CD4-positive, alpha-beta T cell (primary cell): ENCODE data around the gene SPDEF. TPM values are rescaled to one million over a fixed set of nuclear protein-coding genes. Genes with fewer than 3 reads are reported as not detected.
A peak's percentile ranks its signal among the peaks of the same experiment; 100 is the strongest.

Experiments used
- ATAC-seq: fragments of 200-7000 bp; cut with Tn5 transposase; one replicate; pipeline ENCODE4 v1.10.0; 2022; ENCODE audit warnings: mild to moderate bottlenecking; ENCODE audit not compliant: poor library complexity
- CTCF ChIA-PET: fragments of 350-600 bp; sonication (Branson Sonifier 250); formaldehyde crosslinking; loops from one replicate; lab custom pipeline; 2021; ENCODE audit warnings: antibody characterized with exemption, inconsistent platforms; lab: Charles Lee
- POLR2A ChIA-PET: fragments of 350-600 bp; sonication (Branson Sonifier 250); formaldehyde crosslinking; loops from one replicate; lab custom pipeline; 2021; ENCODE audit warnings: antibody characterized with exemption, inconsistent platforms; lab: Charles Lee
- DNase-seq, 14 experiments: peaks; one replicate each; pipeline ENCODE4 v3.0.0-alpha.2; 2013 to 2020; ENCODE audit warnings: mixed read lengths in 2 of 14
- H3K27ac ChIP-seq, 2 donors: one replicate each; pipeline versions ENCODE4 v1.5.1 to v1.7.0; 2013; ENCODE audit warnings: low read length in 2 of 2, low read depth in 1 of 2, mild to moderate bottlenecking in 1 of 2
- H3K27me3 ChIP-seq, 2 experiments: 1 replicate in 1 of 2; 2 replicates in 1 of 2; pipeline versions ENCODE4 v1.6.1 to v1.7.0; 2013; ENCODE audit warnings: low read length in 2 of 2, control low read depth in 1 of 2, mild to moderate bottlenecking in 1 of 2, moderate library complexity in 1 of 2; ENCODE audit not compliant: insufficient read depth in 2 of 2, control insufficient read depth in 1 of 2
- H3K36me3 ChIP-seq: one replicate; pipeline ENCODE4 v1.6.1; 2013; ENCODE audit warnings: low read length, control low read depth; ENCODE audit not compliant: insufficient read depth
- H3K4me1 ChIP-seq: one replicate; pipeline ENCODE4 v1.6.1; 2013; ENCODE audit warnings: low read length, control low read depth; ENCODE audit not compliant: insufficient read depth
- H3K4me3 ChIP-seq: one replicate; pipeline ENCODE4 v1.5.1; 2013; ENCODE audit warnings: mild to moderate bottlenecking, low read length, moderate library complexity
- H3K9me3 ChIP-seq, 2 experiments: 1 replicate in 1 of 2; 2 replicates in 1 of 2; pipeline versions ENCODE4 v1.6.1 to v1.7.0; 2013; ENCODE audit warnings: low read length in 2 of 2, mild to moderate bottlenecking in 2 of 2, control low read depth in 1 of 2, moderate library complexity in 1 of 2; ENCODE audit not compliant: control insufficient read depth in 1 of 2, insufficient read depth in 1 of 2
- H3K27ac Mint-ChIP-seq: one replicate; pipeline ENCODE4 v1.8.0; 2020; ENCODE audit warnings: mixed read lengths
- H3K27me3 Mint-ChIP-seq: one replicate; pipeline ENCODE4 v1.8.0; 2021; ENCODE audit warnings: mixed read lengths
- H3K36me3 Mint-ChIP-seq: one replicate; pipeline ENCODE4 v1.8.0; 2021; ENCODE audit warnings: low read depth, mixed read lengths
- H3K4me1 Mint-ChIP-seq: one replicate; pipeline ENCODE4 v1.8.0; 2021; ENCODE audit warnings: low read depth, mixed read lengths
- H3K4me3 Mint-ChIP-seq: one replicate; pipeline ENCODE4 v1.8.0; 2020; ENCODE audit warnings: mild to moderate bottlenecking, mixed read lengths
- H3K9me3 Mint-ChIP-seq: one replicate; pipeline ENCODE4 v1.8.0; 2020; ENCODE audit warnings: mixed read lengths
- CTCF ChIP-seq: fragments of 200-600 bp; IDR thresholded peaks from one replicate; pipeline ENCODE4 v1.8.0; 2022; ENCODE audit warnings: antibody characterized with exemption, mild to moderate bottlenecking
- intact Hi-C, 2 experiments: fragments of 100-400 bp; cut with DNase I in 1 of 2; cut with micrococcal nuclease in 1 of 2; formaldehyde crosslinking; loops; one replicate each; pipeline versions ENCODE4 v1.15.1 to v1.9.0; 2023 to 2025; cut with DNase I, micrococcal nuclease
- total RNA-seq, 174 experiments: library from RNA in 2 of 174; stranded (reverse) in 2 of 174; gene quantifications; one replicate each; pipeline ENCODE4 v1.2.3 and lab custom pipeline; 2021 to 2026

The SPDEF gene
- total RNA-seq, 2 experiments from 2014 or later = 0.17 to 0.36 TPM

- H3K9me3 Mint-ChIP-seq = no peaks in the 10 kb centered on the region
- Histone ChIP-seq H3K4me3 (no peak overlapping the region), H3K4me1 (no peaks in the 10 kb centered on the region), H3K9me3 (no peaks in the 10 kb centered on the region), H3K36me3 (peaks cover 21% of the 10 kb centered on the region), H3K27ac (no peak overlapping the region), H3K27me3 (no peaks in the 10 kb centered on the region)
- peak; percentile 41 for ATAC-seq
- H3K27me3 Mint-ChIP-seq = no peaks in the 10 kb centered on the region
- no peak overlapping the region for H3K4me3 Mint-ChIP-seq
- peaks cover 14% of the 10 kb centered on the region for H3K36me3 Mint-ChIP-seq
- ChIA-PET POLR2A (no interaction called here), CTCF (interaction anchor here (1.2 kb wide), 1 partner anchor 56 kb away, joined by 3 read pairs; no protein-coding TSS in a partner anchor)
- intact Hi-C loops = no loop called here
- no peaks in the 10 kb centered on the region for H3K4me1 Mint-ChIP-seq
- H3K27ac Mint-ChIP-seq = peak overlapping the region; percentile 36
- DNase-seq = peak in 2 of 14 experiments; percentile 10 to 25
- TF ChIP-seq CTCF = no peak
These were observed 27.3 kb upstream of the SPDEF start for GRCh38 chr6:34583461-34583860.

GRCh38 chr6:34581561-34581920 lies 25.4 kb upstream of the SPDEF start:
- CTCF ChIA-PET = no interaction called here
- H3K27me3 Mint-ChIP-seq = no peaks in the 10 kb centered on the region

GRCh38 chr6:34580707-34581560 lies 24.8 kb upstream of the SPDEF start:
- no peaks in the 10 kb centered on the region for H3K27me3 ChIP-seq
- H3K4me3 ChIP-seq = no peak overlapping the region
- no peaks in the 10 kb centered on the region for H3K4me1 ChIP-seq
- Mint-ChIP-seq H3K9me3 (no peaks in the 10 kb centered on the region), H3K4me3 (no peak overlapping the region), H3K27me3 (no peaks in the 10 kb centered on the region), H3K36me3 (peaks cover 4% of the 10 kb centered on the region), H3K4me1 (peaks cover 6% of the 10 kb centered on the region), H3K27ac (no peak overlapping the region)
- H3K36me3 ChIP-seq = peaks cover 3% of the 10 kb centered on the region
- no peak for TF ChIP-seq CTCF
- ChIA-PET CTCF (interaction anchor here (0.5 to 1.3 kb wide), 2 partner anchors 20 to 381 kb away, joined by 3 read pairs; no protein-coding TSS in a partner anchor), POLR2A (no interaction called here)
- DNase-seq (no peak), ATAC-seq (no peak)
- intact Hi-C loops = no loop called here
- H3K27ac ChIP-seq = no peak overlapping the region
- no peaks in the 10 kb centered on the region for H3K9me3 ChIP-seq

More at GRCh38 chr6:34581561-34581920, 25.4 kb upstream of the SPDEF start:
- no peak overlapping the region for H3K4me3 ChIP-seq
- POLR2A ChIA-PET = no interaction called here
- no peak overlapping the region for H3K27ac ChIP-seq
- H3K27me3 ChIP-seq = no peaks in the 10 kb centered on the region
- H3K27ac Mint-ChIP-seq = no peak overlapping the region
- no peaks in the 10 kb centered on the region for H3K9me3 Mint-ChIP-seq
- no peak for TF ChIP-seq CTCF
- no peaks in the 10 kb centered on the region for H3K4me1 ChIP-seq
- H3K36me3 Mint-ChIP-seq = peaks cover 4% of the 10 kb centered on the region
- no peak for ATAC-seq
- peaks cover 8% of the 10 kb centered on the region for H3K36me3 ChIP-seq
- peaks cover under 1% of the 10 kb centered on the region for H3K4me1 Mint-ChIP-seq
- intact Hi-C loops = no loop called here
- H3K9me3 ChIP-seq = no peaks in the 10 kb centered on the region
- no peak overlapping the region for H3K4me3 Mint-ChIP-seq
- DNase-seq = no peak
